Measurements from ENCODE around the gene CCL17.

DNA sequence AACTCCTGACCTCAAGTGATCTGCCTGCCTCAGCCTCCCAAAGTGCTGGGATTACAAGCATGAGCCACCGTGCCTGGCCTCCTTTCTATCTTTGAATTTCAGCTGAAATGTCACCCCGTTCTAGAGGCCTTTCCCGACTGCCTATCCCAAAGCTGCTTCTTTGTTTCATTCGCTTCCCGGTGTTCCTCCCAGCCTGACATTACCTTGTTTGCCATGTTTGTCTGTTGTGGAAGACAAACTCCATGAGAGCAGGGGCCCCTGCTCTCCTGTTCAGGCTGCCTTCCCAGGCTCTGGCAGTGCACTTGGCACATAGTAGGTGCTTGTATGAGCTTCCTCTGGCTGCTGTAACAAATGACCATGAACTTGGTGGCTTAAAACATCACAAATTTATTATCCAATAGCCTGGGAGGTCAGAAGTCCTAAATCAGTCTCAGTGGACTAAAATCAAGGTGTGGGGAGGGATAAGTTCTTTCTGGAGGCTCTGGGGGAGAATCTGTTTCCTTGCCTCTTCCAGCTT, 48.6 kb upstream of the CCL17 start:
- TF ChIP-seq TAF1 (IDR thresholded peaks at IDR 0.05; ENCODE audit: borderline replicate concordance, low read depth, low read length): no peak
- no peak for TF ChIP-seq POLR2A (IDR thresholded peaks at IDR 0.05; ENCODE audit: low read depth, low read length)

Measured in GM12892 (cell line).